MM.1S (cell line): Measurements from ENCODE around the gene RAB6B.

Source experiments
- DNase-seq: peaks from one replicate; pipeline ENCODE4 v3.0.0-alpha.2; 2015
- H2AFZ ChIP-seq: fragments of 300-600 bp; sonication (generic); 2 replicates; pipeline ENCODE4 v1.6.0; 2016; ENCODE audit warnings: antibody characterized with exemption, low read length
- H3F3A ChIP-seq: fragments of 300-600 bp; sonication (generic); 2 replicates; pipeline ENCODE4 v1.6.1; 2016; ENCODE audit warnings: mild to moderate bottlenecking, antibody characterized with exemption, low read length, moderate library complexity, mixed read lengths; ENCODE audit not compliant: insufficient read depth
- H3K27ac ChIP-seq: fragments of 300-600 bp; sonication (generic); 2 replicates; pipeline ENCODE4 v1.5.1; 2016; ENCODE audit warnings: mild to moderate bottlenecking, low read length
- H3K27me3 ChIP-seq: fragments of 300-600 bp; sonication (generic); replicated peaks from 2 replicates; pipeline ENCODE4 v1.6.0; 2016; ENCODE audit warnings: low read length; ENCODE audit not compliant: insufficient read depth
- H3K36me3 ChIP-seq: fragments of 300-600 bp; sonication (generic); replicated peaks from 2 replicates; pipeline ENCODE4 v1.6.1; 2016; ENCODE audit warnings: mild to moderate bottlenecking, low read length, mixed read lengths; ENCODE audit not compliant: insufficient read depth
- H3K4me1 ChIP-seq: fragments of 300-600 bp; sonication (generic); 2 replicates; pipeline ENCODE4 v1.6.1; 2016; ENCODE audit warnings: low read length, mixed read lengths
- H3K4me2 ChIP-seq: fragments of 300-600 bp; sonication (generic); 2 replicates; pipeline ENCODE4 v1.6.0; 2016; ENCODE audit warnings: low read depth, low read length
- H3K4me3 ChIP-seq: fragments of 300-600 bp; sonication (generic); 2 replicates; pipeline ENCODE4 v1.5.1; 2016; ENCODE audit warnings: low read length, mixed read lengths
- H3K79me2 ChIP-seq: fragments of 300-600 bp; sonication (generic); 2 replicates; pipeline ENCODE4 v1.6.1; 2016; ENCODE audit warnings: mixed run types, low read length, mixed read lengths
- H3K9ac ChIP-seq: fragments of 300-600 bp; sonication (generic); 2 replicates; pipeline ENCODE4 v1.6.1; 2016; ENCODE audit warnings: low read length, mixed read lengths
- H3K9me2 ChIP-seq: fragments of 300-600 bp; sonication (generic); replicated peaks from 2 replicates; pipeline ENCODE4 v1.6.1; 2016; ENCODE audit warnings: mild to moderate bottlenecking, low read length, mixed read lengths; ENCODE audit not compliant: insufficient read depth
- H3K9me3 ChIP-seq: fragments of 300-600 bp; sonication (generic); replicated peaks from 2 replicates; pipeline ENCODE4 v1.6.1; 2016; ENCODE audit warnings: mild to moderate bottlenecking, low read length, mixed read lengths; ENCODE audit not compliant: insufficient read depth
- H4K20me1 ChIP-seq: fragments of 300-600 bp; sonication (generic); 2 replicates; pipeline ENCODE4 v1.6.1; 2016; ENCODE audit warnings: mild to moderate bottlenecking, low read length, moderate library complexity, mixed read lengths; ENCODE audit not compliant: insufficient read depth
- EZH2 ChIP-seq: fragments of 300-600 bp; sonication (generic); optimal IDR thresholded peaks from 2 replicates; pipeline ENCODE3; 2017; ENCODE audit warnings: low read depth, mild to moderate bottlenecking, antibody characterized with exemption, low read length, mixed read lengths
- EZH2phosphoT487 ChIP-seq: fragments of 300-600 bp; sonication (generic); IDR thresholded peaks from 2 replicates; pipeline ENCODE4 v1.6.1; 2018; ENCODE audit warnings: antibody characterized with exemption, low read length
- TF ChIP-seq, protein P1 (sequence below): fragments of 300-600 bp; sonication (generic); IDR thresholded peaks from 2 replicates; pipeline ENCODE4 v1.5.1; 2016; ENCODE audit warnings: antibody characterized with exemption, low read length, mixed read lengths

Gene RAB6B

DNA sequence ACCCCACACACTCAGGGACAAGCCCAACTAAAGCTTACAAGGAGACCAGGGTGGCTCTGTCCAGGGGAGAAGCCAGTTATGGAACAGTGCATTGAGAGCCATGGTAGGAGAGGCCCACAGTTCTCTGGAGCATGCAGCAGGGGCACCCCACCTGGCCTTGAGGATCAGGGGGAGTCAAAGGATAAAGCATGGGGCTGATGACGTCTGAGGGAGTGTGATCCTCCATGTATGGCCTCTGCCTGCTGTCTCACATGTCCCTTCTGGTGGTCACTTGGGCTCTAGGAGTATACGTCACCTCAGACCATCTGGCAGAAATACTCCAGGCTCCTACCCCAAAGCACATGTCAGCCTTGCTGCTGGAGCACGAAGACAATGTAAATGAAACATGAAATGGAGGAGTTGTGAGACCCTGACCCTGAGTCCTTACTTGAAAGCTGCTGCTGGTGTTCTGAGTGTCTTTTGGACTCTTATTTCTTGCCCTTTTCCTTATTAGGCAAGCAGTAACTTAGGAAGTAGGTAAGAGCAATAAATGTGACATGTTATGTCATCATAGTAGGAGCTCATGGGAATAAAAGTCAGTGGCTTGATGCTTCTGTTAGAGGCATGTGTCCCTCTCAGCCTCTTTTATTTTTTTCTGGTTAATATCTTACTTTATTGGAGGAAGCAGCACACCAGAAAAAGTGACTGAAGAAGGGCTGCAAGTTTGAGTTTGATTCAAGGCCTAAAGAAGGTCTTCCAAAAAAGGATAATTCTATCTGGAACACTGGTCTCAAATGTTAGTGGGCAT lies 74.6 kb downstream of the RAB6B start:
- H3K9me2 ChIP-seq, result no peaks in the 10 kb centered on the region
- H3K27ac ChIP-seq, result no peak overlapping the region
- H4K20me1 ChIP-seq, result no peaks in the 10 kb centered on the region
- H2AFZ ChIP-seq, result no peak overlapping the region
- no peaks in the 10 kb centered on the region for H3K27me3 ChIP-seq
- no peak overlapping the region for H3K9ac ChIP-seq
- H3K36me3 ChIP-seq, result peaks cover 29% of the 10 kb centered on the region
- no peaks in the 10 kb centered on the region for H3K4me1 ChIP-seq
- H3K4me2 ChIP-seq, result no peak overlapping the region
- no peaks in the 10 kb centered on the region for H3K79me2 ChIP-seq
- H3F3A ChIP-seq, result 0 out of 2 replicates have a peak, but pooled peaks cover 3% of the 10 kb centered on the region
- H3K4me3 ChIP-seq, result no peak overlapping the region
- TF ChIP-seq, protein P1, sequence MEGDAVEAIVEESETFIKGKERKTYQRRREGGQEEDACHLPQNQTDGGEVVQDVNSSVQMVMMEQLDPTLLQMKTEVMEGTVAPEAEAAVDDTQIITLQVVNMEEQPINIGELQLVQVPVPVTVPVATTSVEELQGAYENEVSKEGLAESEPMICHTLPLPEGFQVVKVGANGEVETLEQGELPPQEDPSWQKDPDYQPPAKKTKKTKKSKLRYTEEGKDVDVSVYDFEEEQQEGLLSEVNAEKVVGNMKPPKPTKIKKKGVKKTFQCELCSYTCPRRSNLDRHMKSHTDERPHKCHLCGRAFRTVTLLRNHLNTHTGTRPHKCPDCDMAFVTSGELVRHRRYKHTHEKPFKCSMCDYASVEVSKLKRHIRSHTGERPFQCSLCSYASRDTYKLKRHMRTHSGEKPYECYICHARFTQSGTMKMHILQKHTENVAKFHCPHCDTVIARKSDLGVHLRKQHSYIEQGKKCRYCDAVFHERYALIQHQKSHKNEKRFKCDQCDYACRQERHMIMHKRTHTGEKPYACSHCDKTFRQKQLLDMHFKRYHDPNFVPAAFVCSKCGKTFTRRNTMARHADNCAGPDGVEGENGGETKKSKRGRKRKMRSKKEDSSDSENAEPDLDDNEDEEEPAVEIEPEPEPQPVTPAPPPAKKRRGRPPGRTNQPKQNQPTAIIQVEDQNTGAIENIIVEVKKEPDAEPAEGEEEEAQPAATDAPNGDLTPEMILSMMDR, result no peak
- no peak for TF ChIP-seq EZH2phosphoT487
- TF ChIP-seq EZH2, result no peak
- DNase-seq, result no peak
- H3K9me3 ChIP-seq, result no peaks in the 10 kb centered on the region

DNA sequence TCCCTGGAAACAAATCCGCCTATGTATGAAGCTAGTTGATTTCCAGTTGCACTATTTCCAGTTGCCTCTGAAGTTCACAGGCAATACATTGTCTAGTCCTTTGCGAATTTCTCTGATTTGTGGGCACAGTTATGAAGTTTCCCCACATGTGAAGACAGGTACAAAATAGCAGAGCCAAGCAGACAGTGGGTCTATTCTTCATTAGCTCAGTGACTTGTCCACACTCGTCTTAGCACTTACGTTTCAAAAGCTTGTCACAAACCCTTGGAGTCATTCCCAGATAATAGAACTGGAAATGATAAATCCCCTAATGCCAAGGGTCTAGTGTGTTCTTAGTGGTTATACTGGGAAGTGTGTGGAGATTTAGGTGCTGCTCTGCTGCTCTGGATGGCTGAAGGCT lies 75.6 kb downstream of the RAB6B start:
- no peak overlapping the region for H3K9ac ChIP-seq
- H2AFZ ChIP-seq, result no peak overlapping the region
- H4K20me1 ChIP-seq, result no peaks in the 10 kb centered on the region
- DNase-seq, result no peak
- H3K36me3 ChIP-seq, result peaks cover 32% of the 10 kb centered on the region
- no peaks in the 10 kb centered on the region for H3K9me3 ChIP-seq
- no peak overlapping the region for H3K4me3 ChIP-seq
- H3K4me2 ChIP-seq, result no peak overlapping the region
- no peak overlapping the region for H3K27ac ChIP-seq
- no peaks in the 10 kb centered on the region for H3K9me2 ChIP-seq
- no peaks in the 10 kb centered on the region for H3K27me3 ChIP-seq
- no peaks in the 10 kb centered on the region for H3K79me2 ChIP-seq
- 0 out of 2 replicates have a peak, but pooled peaks cover 3% of the 10 kb centered on the region for H3F3A ChIP-seq
- TF ChIP-seq EZH2, result no peak
- no peak for TF ChIP-seq EZH2phosphoT487
- TF ChIP-seq, protein P1, result no peak
- H3K4me1 ChIP-seq, result no peaks in the 10 kb centered on the region

DNA sequence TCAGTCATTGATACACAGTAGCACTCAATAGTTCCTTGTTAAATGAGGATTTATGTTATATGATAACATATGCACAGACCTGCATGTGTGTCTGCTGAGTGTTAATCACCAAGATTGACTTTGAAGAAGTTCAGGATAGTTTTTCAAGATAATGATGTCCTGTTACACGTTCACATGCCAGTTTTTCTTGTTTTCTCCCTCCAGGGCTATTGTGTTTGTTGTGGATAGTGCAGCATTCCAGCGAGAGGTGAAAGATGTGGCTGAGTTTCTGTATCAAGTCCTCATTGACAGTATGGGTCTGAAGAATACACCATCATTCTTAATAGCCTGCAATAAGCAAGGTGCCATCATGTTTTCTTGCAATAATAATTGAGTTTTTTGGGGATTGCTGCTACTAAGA lies 80.3 kb downstream of the RAB6B start:
- peaks cover 23% of the 10 kb centered on the region for H3K36me3 ChIP-seq
- no peak for TF ChIP-seq EZH2
- TF ChIP-seq, protein P1, result no peak
- no peak for TF ChIP-seq EZH2phosphoT487

More for the DNA sequence above, 80.3 kb downstream of the RAB6B start:
- no peak overlapping the region for H3K9ac ChIP-seq
- no peak overlapping the region for H3K4me2 ChIP-seq
- H3K9me3 ChIP-seq, result no peaks in the 10 kb centered on the region
- no peaks in the 10 kb centered on the region for H3K9me2 ChIP-seq
- no peak overlapping the region for H2AFZ ChIP-seq
- H3K4me3 ChIP-seq, result no peak overlapping the region
- H4K20me1 ChIP-seq, result no peaks in the 10 kb centered on the region
- 0 out of 2 replicates have a peak, but pooled peaks cover 3% of the 10 kb centered on the region for H3F3A ChIP-seq
- peaks cover 19% of the 10 kb centered on the region for H3K79me2 ChIP-seq
- H3K27me3 ChIP-seq, result no peaks in the 10 kb centered on the region
- H3K27ac ChIP-seq, result no peak overlapping the region
- 0 out of 2 replicates have a peak, but pooled peaks cover 4% of the 10 kb centered on the region for H3K4me1 ChIP-seq
- DNase-seq, result no peak
